RPMI7951 (cell line): ENCODE results near the gene DSCAML1. TPM values are rescaled to one million over a fixed set of nuclear protein-coding genes. Genes with fewer than 3 reads are reported as not detected.

Experiments used
- DNase-seq: peaks from one replicate; pipeline ENCODE4 v3.0.0-alpha.2; 2012; ENCODE audit warnings: low read depth
- total RNA-seq: library from RNA; depleted of rRNA; stranded (reverse); fragments of >200 nt; shearing (Covaris generic); gene quantifications from 2 replicates; pipeline ENCODE4 v1.2.3, GENCODE V29; 2014

Gene DSCAML1
- total RNA-seq, 1 experiment from 2014 or later = not detected

GRCh38 chr11:117520966-117521365 lies 276.1 kb downstream of the DSCAML1 start:
- DNase-seq = no peak

- no peak for DNase-seq
Measured at GRCh38 chr11:117520201-117520600, 276.8 kb downstream of the DSCAML1 start.

- DNase-seq = no peak
Measured at GRCh38 chr11:117519590-117519989, 277.4 kb downstream of the DSCAML1 start.

GRCh38 chr11:117519170-117519569 lies 277.8 kb downstream of the DSCAML1 start:
- DNase-seq = no peak

GRCh38 chr11:117518455-117518854 lies 278.6 kb downstream of the DSCAML1 start:
- no peak for DNase-seq

- no peak for DNase-seq
Measured at GRCh38 chr11:117517097-117517496, 279.9 kb downstream of the DSCAML1 start.

- DNase-seq = no peak
Measured at GRCh38 chr11:117515892-117516787, 280.9 kb downstream of the DSCAML1 start.

GRCh38 chr11:117514256-117514655 lies 282.8 kb downstream of the DSCAML1 start:
- no peak for DNase-seq

GRCh38 chr11:117513666-117514065 lies 283.4 kb downstream of the DSCAML1 start:
- DNase-seq = no peak

GRCh38 chr11:117511931-117512539 lies 285.0 kb downstream of the DSCAML1 start:
- DNase-seq = no peak

GRCh38 chr11:117511483-117511930 lies 285.5 kb downstream of the DSCAML1 start:
- no peak for DNase-seq

GRCh38 chr11:117510646-117511045 lies 286.4 kb downstream of the DSCAML1 start:
- DNase-seq = no peak

- DNase-seq = no peak
Measured at GRCh38 chr11:117509543-117509942, 287.5 kb downstream of the DSCAML1 start.

GRCh38 chr11:117506971-117507370 lies 290.0 kb downstream of the DSCAML1 start:
- DNase-seq = no peak

GRCh38 chr11:117505285-117505970 lies 291.6 kb downstream of the DSCAML1 start:
- DNase-seq = peak; percentile 10

- no peak for DNase-seq
Measured at GRCh38 chr11:117502779-117503100, 294.3 kb downstream of the DSCAML1 start.

- DNase-seq = no peak
Measured at GRCh38 chr11:117502015-117502778, 294.8 kb downstream of the DSCAML1 start.

- DNase-seq = no peak
Measured at GRCh38 chr11:117501237-117501898, 295.6 kb downstream of the DSCAML1 start.

GRCh38 chr11:117498791-117499190 lies 298.2 kb downstream of the DSCAML1 start:
- no peak for DNase-seq

GRCh38 chr11:117497206-117497951 lies 299.6 kb downstream of the DSCAML1 start:
- DNase-seq = no peak

GRCh38 chr11:117495357-117495756 lies 301.7 kb downstream of the DSCAML1 start:
- no peak for DNase-seq
